Keratinocyte (primary cell): ENCODE measurements around the gene ARHGAP24. TPM values are rescaled to one million over a fixed set of nuclear protein-coding genes. Genes with fewer than 3 reads are reported as not detected.

Experiments
- DNase-seq: peaks from one replicate; pipeline ENCODE4 v3.0.0-alpha.2; 2011; ENCODE audit warnings: low read depth, missing footprints, low spot score
- FAIRE-seq: peaks from 2 replicates; lab custom pipeline; 2011; peaks lifted over from hg19 to GRCh38; lab: Jason Lieb, UNC
- H2AFZ ChIP-seq: 2 replicates; pipeline ENCODE4 v1.6.0; 2012; ENCODE audit warnings: low read length, control low read depth, inconsistent platforms; ENCODE audit not compliant: control insufficient read depth
- H3K27ac ChIP-seq: 2 replicates; pipeline ENCODE4 v1.5.1; 2011; ENCODE audit warnings: low read length; ENCODE audit not compliant: control insufficient read depth, insufficient read depth
- H3K27me3 ChIP-seq: 3 replicates; pipeline ENCODE4 v1.6.0; 2011; ENCODE audit warnings: low read length; ENCODE audit not compliant: control insufficient read depth, insufficient read depth; ENCODE audit errors: extremely low read depth
- H3K36me3 ChIP-seq, 2 experiments: 2 replicates in 1 of 2; 3 replicates in 1 of 2; pipeline ENCODE4 v1.5.1; 2011; ENCODE audit warnings: low read length in 2 of 2, mild to moderate bottlenecking in 1 of 2; ENCODE audit not compliant: control insufficient read depth in 2 of 2, insufficient read depth in 2 of 2; ENCODE audit errors: extremely low read depth in 1 of 2
- H3K4me1 ChIP-seq: 3 replicates; pipeline ENCODE4 v1.5.1; 2011; ENCODE audit warnings: low read length; ENCODE audit not compliant: control insufficient read depth, insufficient read depth; ENCODE audit errors: extremely low read depth
- H3K4me2 ChIP-seq: 3 replicates; pipeline ENCODE4 v1.6.0; 2011; ENCODE audit warnings: low read depth, low read length; ENCODE audit not compliant: control insufficient read depth, insufficient read depth; ENCODE audit errors: extremely low read depth
- H3K4me3 ChIP-seq, 3 experiments: fragments of 200-600 bp in 1 of 3; sonication (generic) in 1 of 3; 2 replicates in 2 of 3; 3 replicates in 1 of 3; pipeline ENCODE4 v1.5.1; 2011 to 2016; ENCODE audit warnings: low read length in 3 of 3, mild to moderate bottlenecking in 3 of 3, control low read depth in 2 of 3, inconsistent platforms in 1 of 3, low read depth in 1 of 3, mixed read lengths in 1 of 3, mixed run types in 1 of 3, moderate library complexity in 1 of 3; ENCODE audit not compliant: control insufficient read depth in 2 of 3, insufficient read depth in 2 of 3; ENCODE audit errors: extremely low read depth in 1 of 3
- H3K79me2 ChIP-seq: 2 replicates; pipeline ENCODE4 v1.6.0; 2012; ENCODE audit warnings: low read length; ENCODE audit not compliant: control insufficient read depth, insufficient read depth
- H3K9ac ChIP-seq: 3 replicates; pipeline ENCODE4 v1.6.0; 2011; ENCODE audit warnings: low read length; ENCODE audit not compliant: control insufficient read depth, insufficient read depth; ENCODE audit errors: extremely low read depth
- H3K9me1 ChIP-seq: 3 replicates; pipeline ENCODE4 v1.6.0; 2011; ENCODE audit warnings: low read length; ENCODE audit not compliant: control insufficient read depth, insufficient read depth; ENCODE audit errors: extremely low read depth
- H3K9me3 ChIP-seq: 2 replicates; pipeline ENCODE4 v1.5.1; 2012; ENCODE audit warnings: low read depth, low read length; ENCODE audit not compliant: control insufficient read depth
- H4K20me1 ChIP-seq: 3 replicates; pipeline ENCODE4 v1.6.0; 2011; ENCODE audit warnings: low read length; ENCODE audit not compliant: control insufficient read depth, insufficient read depth; ENCODE audit errors: extremely low read depth
- EZH2 ChIP-seq: IDR thresholded peaks from one replicate; pipeline ENCODE4 v1.6.1; 2012; ENCODE audit warnings: inconsistent platforms, mild to moderate bottlenecking, low read length, moderate library complexity
- dilution Hi-C: fragments of 300-500 bp; cut with MboI; formaldehyde crosslinking; loops from one replicate; pipeline ENCODE4 v1.7.0; 2020; ENCODE audit warnings: low sequenced_read_pairs; ENCODE audit not compliant: extremely low pct_ligation_motif_present
- polyA plus RNA-seq, 5 experiments: library from polyadenylated mRNA; depleted of rRNA in 3 of 5; stranded (reverse) in 3 of 5; stranded (forward) in 1 of 5; unstranded in 1 of 5; fragments of >200 nt; gene quantifications; 1 replicate in 1 of 5; 2 replicates in 3 of 5; 3 replicates in 1 of 5; pipeline versions ENCODE4 v1.2.1 to v1.2.3, GENCODE V29; 2011 to 2012; ENCODE audit warnings: missing spikeins in 2 of 5, low read depth in 1 of 5, low replicate concordance in 1 of 5
- TF ChIP-seq, protein P1 (sequence below), 3 experiments: IDR thresholded peaks in 1 of 3; conservative IDR thresholded peaks in 1 of 3; optimal IDR thresholded peaks in 1 of 3; 2 replicates in 2 of 3; 3 replicates in 1 of 3; pipeline versions ENCODE3 to v1.5.1; 2011; ENCODE audit warnings: low read length in 3 of 3, mild to moderate bottlenecking in 3 of 3, moderate library complexity in 2 of 3, control low read depth in 1 of 3, inconsistent platforms in 1 of 3; ENCODE audit not compliant: insufficient read depth in 2 of 3; ENCODE audit errors: extremely low read depth in 1 of 3

Gene ARHGAP24
- polyA plus RNA-seq, 1 donor (not counting 4 experiments of a cell fraction or from before 2014, with no cell fraction given): 0.87 TPM

DNA sequence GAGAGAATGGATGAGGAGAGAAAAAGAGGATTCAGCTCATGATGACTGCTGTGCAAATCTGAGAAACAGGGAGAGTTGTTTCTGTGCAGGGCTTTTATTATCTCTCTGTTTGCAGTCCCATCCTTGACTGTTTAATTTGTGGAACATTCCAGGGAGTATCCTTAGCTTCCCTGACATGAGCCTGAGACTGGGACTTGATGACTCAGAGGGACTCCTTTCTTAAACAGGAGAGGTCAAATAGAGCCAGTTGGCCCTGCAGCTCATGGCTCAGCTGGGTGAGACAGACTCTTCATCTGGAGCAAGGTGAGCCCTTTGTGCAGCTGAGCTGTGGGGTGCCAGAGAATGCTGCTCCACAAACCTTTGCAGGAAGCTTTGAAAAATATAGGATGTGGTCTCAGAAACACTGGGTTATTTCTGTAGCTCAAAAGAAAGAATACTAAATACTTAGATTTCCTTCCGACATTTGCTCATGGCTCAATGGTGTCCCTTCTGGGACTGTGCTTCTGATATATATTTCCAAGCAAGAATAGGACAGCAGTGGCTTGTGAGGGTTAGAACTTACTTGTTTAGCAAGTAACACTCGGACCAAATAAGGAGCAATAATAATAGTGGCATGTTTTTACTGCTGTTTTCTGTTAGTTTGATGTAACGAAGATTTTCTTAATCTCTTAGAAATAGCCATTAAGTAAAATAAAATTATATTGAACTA is 14.5 kb downstream of the ARHGAP24 start:
- Histone ChIP-seq H3K4me3 (no peak overlapping the region), H2AFZ (no peak overlapping the region), H3K36me3 (no peaks in the 10 kb centered on the region), H3K4me2 (no peak overlapping the region), H4K20me1 (no peaks in the 10 kb centered on the region), H3K27ac (no peak overlapping the region), H3K27me3 (no peaks in the 10 kb centered on the region), H3K4me1 (no peaks in the 10 kb centered on the region), H3K79me2 (no peaks in the 10 kb centered on the region), H3K9me1 (peaks cover 3% of the 10 kb centered on the region), H3K9ac (no peak overlapping the region), H3K9me3 (no peaks in the 10 kb centered on the region)
- FAIRE-seq (no peak), DNase-seq (no peak)
- no peak for TF ChIP-seq EZH2
- TF ChIP-seq, protein P1, sequence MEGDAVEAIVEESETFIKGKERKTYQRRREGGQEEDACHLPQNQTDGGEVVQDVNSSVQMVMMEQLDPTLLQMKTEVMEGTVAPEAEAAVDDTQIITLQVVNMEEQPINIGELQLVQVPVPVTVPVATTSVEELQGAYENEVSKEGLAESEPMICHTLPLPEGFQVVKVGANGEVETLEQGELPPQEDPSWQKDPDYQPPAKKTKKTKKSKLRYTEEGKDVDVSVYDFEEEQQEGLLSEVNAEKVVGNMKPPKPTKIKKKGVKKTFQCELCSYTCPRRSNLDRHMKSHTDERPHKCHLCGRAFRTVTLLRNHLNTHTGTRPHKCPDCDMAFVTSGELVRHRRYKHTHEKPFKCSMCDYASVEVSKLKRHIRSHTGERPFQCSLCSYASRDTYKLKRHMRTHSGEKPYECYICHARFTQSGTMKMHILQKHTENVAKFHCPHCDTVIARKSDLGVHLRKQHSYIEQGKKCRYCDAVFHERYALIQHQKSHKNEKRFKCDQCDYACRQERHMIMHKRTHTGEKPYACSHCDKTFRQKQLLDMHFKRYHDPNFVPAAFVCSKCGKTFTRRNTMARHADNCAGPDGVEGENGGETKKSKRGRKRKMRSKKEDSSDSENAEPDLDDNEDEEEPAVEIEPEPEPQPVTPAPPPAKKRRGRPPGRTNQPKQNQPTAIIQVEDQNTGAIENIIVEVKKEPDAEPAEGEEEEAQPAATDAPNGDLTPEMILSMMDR (optimal IDR thresholded peaks at IDR 0.05 in 1 of 3, IDR thresholded peaks at IDR 0.05 in 1 of 3, conservative IDR thresholded peaks at IDR 0.05 in 1 of 3; ENCODE audit: extremely low read depth in 1 of 3, insufficient read depth in 2 of 3, low read length in 3 of 3): no peak
- dilution Hi-C loops: no loop called here

GRCh38 chr4:85491527-85491926 is 16.6 kb downstream of the ARHGAP24 start:
- no peak for FAIRE-seq
- Histone ChIP-seq H4K20me1 (no peaks in the 10 kb centered on the region), H3K4me2 (no peak overlapping the region), H3K4me1 (peaks cover 6% of the 10 kb centered on the region), H2AFZ (no peak overlapping the region), H3K9ac (no peak overlapping the region), H3K79me2 (no peaks in the 10 kb centered on the region), H3K9me1 (peaks cover 3% of the 10 kb centered on the region), H3K9me3 (no peaks in the 10 kb centered on the region), H3K36me3 (no peaks in the 10 kb centered on the region), H3K27ac (no peak overlapping the region), H3K27me3 (no peaks in the 10 kb centered on the region), H3K4me3 (no peak overlapping the region)
- dilution Hi-C loops: no loop called here
- DNase-seq: no peak
- TF ChIP-seq, protein P1 (optimal IDR thresholded peaks at IDR 0.05 in 1 of 3, IDR thresholded peaks at IDR 0.05 in 1 of 3, conservative IDR thresholded peaks at IDR 0.05 in 1 of 3; ENCODE audit: extremely low read depth in 1 of 3, insufficient read depth in 2 of 3, low read length in 3 of 3): no peak
- no peak for TF ChIP-seq EZH2
